H9 (cell line): ENCODE data around the gene ERICH4. TPM values are rescaled to one million over a fixed set of nuclear protein-coding genes. Genes with fewer than 3 reads are reported as not detected.

Source experiments
- DNase-seq: peaks from one replicate; pipeline ENCODE4 v3.0.0-alpha.2; 2017
- H2AFZ ChIP-seq: one replicate; pipeline ENCODE4 v1.6.1; 2013; ENCODE audit warnings: mild to moderate bottlenecking, low read length, control low read depth, moderate library complexity
- H2AK5ac ChIP-seq: 2 replicates; pipeline ENCODE4 v1.6.1; 2013; ENCODE audit warnings: low read length, control low read depth, mixed read lengths; ENCODE audit not compliant: insufficient read length
- H2BK120ac ChIP-seq: one replicate; pipeline ENCODE4 v1.6.1; 2013; ENCODE audit warnings: low read depth, mild to moderate bottlenecking, low read length, control low read depth, inconsistent platforms; ENCODE audit not compliant: poor library complexity, severe bottlenecking
- H2BK12ac ChIP-seq: 2 replicates; pipeline ENCODE4 v1.6.1; 2013; ENCODE audit warnings: low read length, control low read depth, mixed read lengths, low read depth; ENCODE audit not compliant: insufficient read length
- H2BK15ac ChIP-seq: 2 replicates; pipeline ENCODE4 v1.6.1; 2013; ENCODE audit warnings: low read depth, low read length, control low read depth
- H2BK20ac ChIP-seq: one replicate; pipeline ENCODE4 v1.6.1; 2013; ENCODE audit warnings: low read depth, mild to moderate bottlenecking, low read length, control low read depth, inconsistent platforms; ENCODE audit not compliant: poor library complexity, severe bottlenecking
- H2BK5ac ChIP-seq: 2 replicates; pipeline ENCODE4 v1.6.1; 2013; ENCODE audit warnings: low read length, control low read depth, mixed read lengths; ENCODE audit not compliant: insufficient read length
- H3K14ac ChIP-seq: 2 replicates; pipeline ENCODE4 v1.6.1; 2013; ENCODE audit warnings: low read length, control low read depth; ENCODE audit not compliant: insufficient read depth
- H3K18ac ChIP-seq: 2 replicates; pipeline ENCODE4 v1.6.1; 2013; ENCODE audit warnings: low read depth, mild to moderate bottlenecking, mixed read lengths, low read length, control low read depth; ENCODE audit not compliant: insufficient read length
- H3K23ac ChIP-seq: 2 replicates; pipeline ENCODE4 v1.6.1; 2013; ENCODE audit warnings: low read length, control low read depth, mixed read lengths, low read depth; ENCODE audit not compliant: insufficient read length
- H3K23me2 ChIP-seq: 2 replicates; pipeline ENCODE4 v1.6.1; 2013; ENCODE audit warnings: low read depth, mild to moderate bottlenecking, mixed read lengths, low read length, control low read depth; ENCODE audit not compliant: insufficient read length, poor library complexity, severe bottlenecking
- H3K27ac ChIP-seq: 2 replicates; pipeline ENCODE4 v1.5.1; 2013; ENCODE audit warnings: low read length, control low read depth, mixed read lengths, low read depth; ENCODE audit not compliant: insufficient read length
- H3K27me3 ChIP-seq: 2 replicates; pipeline ENCODE4 v1.6.1; 2013; ENCODE audit warnings: low read length, control low read depth, inconsistent platforms; ENCODE audit not compliant: insufficient read depth
- H3K4ac ChIP-seq: 2 replicates; pipeline ENCODE4 v1.6.1; 2013; ENCODE audit warnings: low read depth, mild to moderate bottlenecking, control low read depth, inconsistent platforms, low read length, moderate library complexity
- H3K4me1 ChIP-seq: 2 replicates; pipeline ENCODE4 v1.6.1; 2013; ENCODE audit warnings: low read length, control low read depth, inconsistent platforms; ENCODE audit not compliant: insufficient read depth
- H3K4me2 ChIP-seq: 2 replicates; pipeline ENCODE4 v1.6.1; 2013; ENCODE audit warnings: low read length, control low read depth, mixed read lengths; ENCODE audit not compliant: insufficient read length, insufficient read depth
- H3K56ac ChIP-seq: 2 replicates; pipeline ENCODE4 v1.6.1; 2013; ENCODE audit warnings: low read depth, mild to moderate bottlenecking, mixed read lengths, low read length, control low read depth; ENCODE audit not compliant: insufficient read length
- H3K79me1 ChIP-seq: 2 replicates; pipeline ENCODE4 v1.6.1; 2013; ENCODE audit warnings: low read depth, mild to moderate bottlenecking, moderate library complexity, low read length, control low read depth, inconsistent platforms; ENCODE audit not compliant: insufficient read depth, poor library complexity, severe bottlenecking
- H3K79me2 ChIP-seq: 2 replicates; pipeline ENCODE4 v1.6.1; 2013; ENCODE audit warnings: low read length, control low read depth, inconsistent platforms; ENCODE audit not compliant: insufficient read depth
- H3K9ac ChIP-seq: 2 replicates; pipeline ENCODE4 v1.6.1; 2013; ENCODE audit warnings: low read length, control low read depth, mixed read lengths; ENCODE audit not compliant: insufficient read length; ENCODE audit errors: extremely low read depth
- H3K9me3 ChIP-seq: one replicate; pipeline ENCODE4 v1.6.1; 2013; ENCODE audit warnings: low read depth, low read length, inconsistent platforms; ENCODE audit not compliant: control insufficient read depth
- H3T11ph ChIP-seq: one replicate; pipeline ENCODE4 v1.6.1; 2013; ENCODE audit warnings: mild to moderate bottlenecking, low read length, control low read depth, inconsistent platforms
- H4K20me1 ChIP-seq: one replicate; pipeline ENCODE4 v1.6.1; 2013; ENCODE audit not compliant: control insufficient read depth, insufficient read length, insufficient read depth
- H4K5ac ChIP-seq: 2 replicates; pipeline ENCODE4 v1.6.1; 2013; ENCODE audit warnings: low read depth, mild to moderate bottlenecking, mixed read lengths, low read length, control low read depth; ENCODE audit not compliant: insufficient read length
- H4K8ac ChIP-seq: replicated peaks from 2 replicates; pipeline ENCODE4 v1.6.1; 2013; ENCODE audit warnings: low read length, control low read depth, mixed read lengths, low read depth; ENCODE audit not compliant: insufficient read length
- H4K91ac ChIP-seq: 2 replicates; pipeline ENCODE4 v1.6.1; 2013; ENCODE audit warnings: low read depth, mild to moderate bottlenecking, moderate library complexity, mixed read lengths, low read length, control low read depth; ENCODE audit not compliant: insufficient read length
- H3K27ac Mint-ChIP-seq, 3 experiments: 2 replicates in 2 of 3; 3 replicates in 1 of 3; pipeline ENCODE4 v1.8.0; 2020 to 2021; ENCODE audit warnings: mixed read lengths in 3 of 3, mild to moderate bottlenecking in 1 of 3, moderate library complexity in 1 of 3
- H3K27me3 Mint-ChIP-seq: 2 replicates; pipeline ENCODE4 v1.8.0; 2021; ENCODE audit warnings: low read depth, mild to moderate bottlenecking, moderate library complexity, mixed read lengths
- H3K36me3 Mint-ChIP-seq, 3 experiments: 2 replicates in 2 of 3; 3 replicates in 1 of 3; pipeline ENCODE4 v1.8.0; 2020 to 2021; ENCODE audit warnings: low read depth in 3 of 3, mixed read lengths in 3 of 3; ENCODE audit not compliant: insufficient read depth in 1 of 3
- H3K4me1 Mint-ChIP-seq, 2 experiments: 2 replicates each; pipeline ENCODE4 v1.8.0; 2020; ENCODE audit warnings: mixed read lengths in 2 of 2
- H3K4me3 Mint-ChIP-seq, 2 experiments: 2 replicates in 1 of 2; 3 replicates in 1 of 2; pipeline ENCODE4 v1.8.0; 2020 to 2021; ENCODE audit warnings: mild to moderate bottlenecking in 2 of 2, mixed read lengths in 2 of 2, moderate library complexity in 1 of 2
- H3K9me3 Mint-ChIP-seq, 2 experiments: 2 replicates in 1 of 2; 3 replicates in 1 of 2; pipeline ENCODE4 v1.8.0; 2020; ENCODE audit warnings: mild to moderate bottlenecking in 2 of 2, mixed read lengths in 2 of 2, moderate library complexity in 1 of 2
- total RNA-seq: library from RNA; stranded (reverse); gene quantifications from 2 replicates; pipeline ENCODE4 v1.2.1, GENCODE V29; 2021
- TF ChIP-seq, protein P1 (sequence below): fragments of 200-600 bp; sonication (generic); conservative IDR thresholded peaks from 3 replicates; pipeline ENCODE4 v1.8.0; 2021; ENCODE audit warnings: antibody characterized with exemption, mild to moderate bottlenecking

Gene ERICH4
- total RNA-seq, 1 experiment from 2014 or later = not detected

DNA sequence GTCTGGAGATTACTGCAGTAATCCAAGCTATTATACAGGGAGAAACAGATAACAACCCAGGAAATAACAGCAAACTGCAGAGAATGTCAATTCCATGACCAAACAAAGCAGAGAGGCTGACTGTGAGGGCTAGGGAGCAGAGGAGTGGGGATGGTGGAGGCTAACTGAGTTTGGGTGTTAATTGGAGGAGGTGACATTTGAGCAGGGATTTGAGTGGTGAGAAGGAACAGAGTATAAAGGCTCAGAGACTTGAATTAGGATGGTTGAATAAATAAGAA is 6.3 kb upstream of the ERICH4 start:
- Histone ChIP-seq H4K5ac (no peak overlapping the region), H2BK12ac (no peak overlapping the region), H3K9ac (no peak overlapping the region), H2BK120ac (no peak overlapping the region), H4K8ac (no peak overlapping the region), H3K18ac (no peak overlapping the region), H3K4me1 (no peaks in the 10 kb centered on the region), H3K23ac (no peak overlapping the region), H3K23me2 (no peaks in the 10 kb centered on the region), H3T11ph (no peak overlapping the region), H3K14ac (no peak overlapping the region), H2BK5ac (no peak overlapping the region), H3K4me2 (no peak overlapping the region), H3K27me3 (no peaks in the 10 kb centered on the region), H3K27ac (no peak overlapping the region), H4K91ac (no peak overlapping the region), H3K79me2 (no peaks in the 10 kb centered on the region), H4K20me1 (no peaks in the 10 kb centered on the region), H3K4ac (no peak overlapping the region), H2BK15ac (no peak overlapping the region), H2AK5ac (no peak overlapping the region), H3K56ac (no peak overlapping the region), H2AFZ (no peak overlapping the region), H3K9me3 (no peaks in the 10 kb centered on the region), H3K79me1 (peaks cover 3% of the 10 kb centered on the region), H2BK20ac (no peak overlapping the region)
- H3K36me3 Mint-ChIP-seq = peaks cover 18 to 34% (median 28%) of the 10 kb centered on the region in 3 experiments
- DNase-seq = no peak
- H3K27me3 Mint-ChIP-seq = peaks cover 5% of the 10 kb centered on the region; the same call in 1 of the 2 replicates
- H3K9me3 Mint-ChIP-seq = peaks cover 0 to 3% of the 10 kb centered on the region in 2 experiments; a peak in 1 of 5 replicates
- TF ChIP-seq, protein P1, sequence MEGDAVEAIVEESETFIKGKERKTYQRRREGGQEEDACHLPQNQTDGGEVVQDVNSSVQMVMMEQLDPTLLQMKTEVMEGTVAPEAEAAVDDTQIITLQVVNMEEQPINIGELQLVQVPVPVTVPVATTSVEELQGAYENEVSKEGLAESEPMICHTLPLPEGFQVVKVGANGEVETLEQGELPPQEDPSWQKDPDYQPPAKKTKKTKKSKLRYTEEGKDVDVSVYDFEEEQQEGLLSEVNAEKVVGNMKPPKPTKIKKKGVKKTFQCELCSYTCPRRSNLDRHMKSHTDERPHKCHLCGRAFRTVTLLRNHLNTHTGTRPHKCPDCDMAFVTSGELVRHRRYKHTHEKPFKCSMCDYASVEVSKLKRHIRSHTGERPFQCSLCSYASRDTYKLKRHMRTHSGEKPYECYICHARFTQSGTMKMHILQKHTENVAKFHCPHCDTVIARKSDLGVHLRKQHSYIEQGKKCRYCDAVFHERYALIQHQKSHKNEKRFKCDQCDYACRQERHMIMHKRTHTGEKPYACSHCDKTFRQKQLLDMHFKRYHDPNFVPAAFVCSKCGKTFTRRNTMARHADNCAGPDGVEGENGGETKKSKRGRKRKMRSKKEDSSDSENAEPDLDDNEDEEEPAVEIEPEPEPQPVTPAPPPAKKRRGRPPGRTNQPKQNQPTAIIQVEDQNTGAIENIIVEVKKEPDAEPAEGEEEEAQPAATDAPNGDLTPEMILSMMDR = no peak
- 0 out of 4 replicates have a peak, but pooled peaks cover 0 to 4% of the 10 kb centered on the region in 2 experiments for H3K4me1 Mint-ChIP-seq
- H3K4me3 Mint-ChIP-seq = no peak overlapping the region
- H3K27ac Mint-ChIP-seq = peak overlapping the region in 1 of 3 experiments; percentile 27; a peak in 1 of 7 replicates
